Mucosa of descending colon (tissue), 3 donors: ENCODE data around the gene PKNOX2. TPM values are rescaled to one million over a fixed set of nuclear protein-coding genes. Genes with fewer than 3 reads are reported as not detected.

Experiments used
- ATAC-seq: fragments of 200-7000 bp; cut with Tn5 transposase; one replicate; pipeline ENCODE4 v1.9.1; 2020; ENCODE audit warnings: mild to moderate bottlenecking, moderate library complexity
- DNase-seq, 3 donors: peaks; one replicate each; pipeline ENCODE4 v3.0.0-alpha.2; 2020
- H3K36me3 ChIP-seq: fragments of 200-600 bp; one replicate; pipeline ENCODE4 v1.8.0; 2021; ENCODE audit warnings: low read depth, mild to moderate bottlenecking
- H3K4me1 ChIP-seq: fragments of 200-600 bp; one replicate; pipeline ENCODE4 v1.8.0; 2021; ENCODE audit warnings: low read depth, mild to moderate bottlenecking
- H3K4me3 ChIP-seq: fragments of 200-600 bp; one replicate; pipeline ENCODE4 v1.8.0; 2021; ENCODE audit warnings: mild to moderate bottlenecking
- H3K9me3 ChIP-seq: fragments of 200-600 bp; one replicate; pipeline ENCODE4 v1.8.0; 2021; ENCODE audit warnings: mild to moderate bottlenecking
- CTCF ChIP-seq: fragments of 200-600 bp; IDR thresholded peaks from one replicate; pipeline ENCODE4 v1.8.0; 2022; ENCODE audit warnings: antibody characterized with exemption, mild to moderate bottlenecking
- intact Hi-C, 2 donors: fragments of 100-400 bp; cut with DNase I in 1 of 2; cut with micrococcal nuclease in 1 of 2; formaldehyde crosslinking; loops; one replicate each; pipeline versions ENCODE4 v1.11.0 to v1.11.1; 2022; cut with DNase I, micrococcal nuclease
- total RNA-seq, 3 donors: library from RNA; stranded (reverse); fragmentation: NEBNext Ultra II Directional in 2 of 3; extraction: Animal tissue kit (Norgen Biotek cat#: 25700) in 2 of 3; gene quantifications; one replicate each; pipeline versions ENCODE4 v1.2.1 to v1.2.4, GENCODE V29; 2021 to 2023
- donor health status: DM: no; HTN: no; CAD: no; lungs with moderate emphysema.
- donor health status: DM: no; HTN: no; CAD: no.
- donor health status: DM: no; HTN: yes; CAD: no.

PKNOX2 gene
- total RNA-seq, 3 donors from 2014 or later = 1.5 to 4.0 (median 1.9) TPM

- H3K4me1 ChIP-seq = no peaks in the 10 kb centered on the region
- no peak overlapping the region for H3K4me3 ChIP-seq
- no peaks in the 10 kb centered on the region for H3K9me3 ChIP-seq
- ATAC-seq (peak; percentile 25), DNase-seq (no peak)
- intact Hi-C loops = no loop called here
- H3K36me3 ChIP-seq = no peaks in the 10 kb centered on the region
- TF ChIP-seq CTCF = no peak
These were observed 80.7 kb downstream of the PKNOX2 start for GRCh38 chr11:125245299-125245698.

GRCh38 chr11:125247431-125247830 is 82.9 kb downstream of the PKNOX2 start:
- Histone ChIP-seq H3K4me1 (no peaks in the 10 kb centered on the region), H3K4me3 (no peak overlapping the region), H3K9me3 (no peaks in the 10 kb centered on the region), H3K36me3 (no peaks in the 10 kb centered on the region)
- intact Hi-C loops = no loop called here
- ATAC-seq (no peak), DNase-seq (no peak)
- TF ChIP-seq CTCF = no peak

GRCh38 chr11:125250318-125251213 is 86.0 kb downstream of the PKNOX2 start:
- Histone ChIP-seq H3K4me3 (no peak overlapping the region), H3K4me1 (no peaks in the 10 kb centered on the region), H3K36me3 (no peaks in the 10 kb centered on the region), H3K9me3 (no peaks in the 10 kb centered on the region)
- ATAC-seq (no peak), DNase-seq (no peak)
- TF ChIP-seq CTCF = no peak
- intact Hi-C loops = no loop called here

- no peak for ATAC-seq
- Histone ChIP-seq H3K4me3 (no peak overlapping the region), H3K4me1 (no peaks in the 10 kb centered on the region), H3K9me3 (no peaks in the 10 kb centered on the region), H3K36me3 (no peaks in the 10 kb centered on the region)
- intact Hi-C loops = no loop called here
- TF ChIP-seq CTCF = no peak
- no peak for DNase-seq
These were observed 86.6 kb downstream of the PKNOX2 start for GRCh38 chr11:125251214-125251545.

- Histone ChIP-seq H3K4me3 (no peak overlapping the region), H3K36me3 (no peaks in the 10 kb centered on the region), H3K9me3 (no peaks in the 10 kb centered on the region), H3K4me1 (no peaks in the 10 kb centered on the region)
- no peak for TF ChIP-seq CTCF
- intact Hi-C loops = no loop called here
- DNase-seq (no peak), ATAC-seq (no peak)
These were observed 87.4 kb downstream of the PKNOX2 start for GRCh38 chr11:125251956-125252355.
